Fibroblast of villous mesenchyme (primary cell): ENCODE data around the gene ESRRA. TPM values are rescaled to one million over a fixed set of nuclear protein-coding genes. Genes with fewer than 3 reads are reported as not detected.
A peak's percentile ranks its signal among the peaks of the same experiment; 100 is the strongest.

Source experiments
- DNase-seq: peaks from one replicate; pipeline ENCODE4 v3.0.0-alpha.2; 2010; ENCODE audit warnings: low read depth
- H3K4me3 ChIP-seq: 2 replicates; pipeline ENCODE4 v1.5.1; 2011; ENCODE audit warnings: low read depth, mild to moderate bottlenecking, low read length
- total RNA-seq: library from RNA; depleted of rRNA; stranded (reverse); fragments of >200 nt; gene quantifications from 2 replicates; pipeline ENCODE4 v1.2.3, GENCODE V29; 2012
- TF ChIP-seq, protein P1 (sequence below): IDR thresholded peaks from 2 replicates; pipeline ENCODE4 v1.5.1; 2012; ENCODE audit warnings: low read depth, mild to moderate bottlenecking, low read length; ENCODE audit not compliant: insufficient read depth

The ESRRA gene
- total RNA-seq, 1 donor: 23.3 TPM

DNA sequence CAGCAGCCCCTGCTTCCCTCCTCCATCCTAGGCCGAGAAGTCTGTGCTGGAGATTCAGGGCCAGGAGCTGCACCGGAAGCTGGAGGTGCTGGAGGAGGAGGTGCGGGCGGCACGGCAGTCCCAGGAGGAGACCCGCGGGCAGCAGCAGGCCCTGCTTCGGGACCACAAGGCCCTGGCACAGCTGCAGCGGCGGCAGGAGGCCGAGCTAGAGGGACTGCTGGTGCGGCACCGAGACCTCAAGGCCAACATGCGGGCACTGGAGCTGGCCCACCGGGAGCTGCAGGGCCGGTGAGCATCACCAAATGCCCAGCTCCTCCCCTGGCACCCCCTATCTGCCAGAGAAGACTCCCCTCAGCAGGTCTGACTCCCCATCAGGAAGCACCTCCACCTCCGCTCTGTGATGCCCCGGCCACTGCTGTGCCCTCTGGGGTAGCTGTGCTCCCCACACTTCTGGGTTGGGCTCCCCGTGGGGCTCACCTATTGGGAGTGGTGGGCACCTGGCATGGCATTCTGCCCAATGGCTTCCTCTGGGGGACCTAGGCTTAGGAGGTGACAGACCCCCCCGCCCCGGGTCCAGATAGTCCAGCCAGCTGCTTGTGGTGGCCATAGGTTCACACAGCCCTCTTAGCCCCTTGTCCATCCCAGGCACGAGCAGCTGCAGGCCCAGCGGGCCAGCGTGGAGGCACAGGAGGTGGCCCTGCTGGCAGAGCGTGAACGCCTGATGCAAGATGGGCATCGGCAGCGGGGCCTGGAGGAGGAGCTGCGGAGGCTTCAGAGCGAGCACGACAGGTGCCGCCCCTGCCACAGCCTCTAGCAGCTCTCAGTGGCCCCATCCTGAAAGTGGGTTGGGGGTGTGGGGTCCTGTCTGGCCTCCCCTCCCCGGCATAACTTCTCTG lies 47.0 kb downstream of the ESRRA start:
- no peak overlapping the region for H3K4me3 ChIP-seq
- DNase-seq: no peak

DNA sequence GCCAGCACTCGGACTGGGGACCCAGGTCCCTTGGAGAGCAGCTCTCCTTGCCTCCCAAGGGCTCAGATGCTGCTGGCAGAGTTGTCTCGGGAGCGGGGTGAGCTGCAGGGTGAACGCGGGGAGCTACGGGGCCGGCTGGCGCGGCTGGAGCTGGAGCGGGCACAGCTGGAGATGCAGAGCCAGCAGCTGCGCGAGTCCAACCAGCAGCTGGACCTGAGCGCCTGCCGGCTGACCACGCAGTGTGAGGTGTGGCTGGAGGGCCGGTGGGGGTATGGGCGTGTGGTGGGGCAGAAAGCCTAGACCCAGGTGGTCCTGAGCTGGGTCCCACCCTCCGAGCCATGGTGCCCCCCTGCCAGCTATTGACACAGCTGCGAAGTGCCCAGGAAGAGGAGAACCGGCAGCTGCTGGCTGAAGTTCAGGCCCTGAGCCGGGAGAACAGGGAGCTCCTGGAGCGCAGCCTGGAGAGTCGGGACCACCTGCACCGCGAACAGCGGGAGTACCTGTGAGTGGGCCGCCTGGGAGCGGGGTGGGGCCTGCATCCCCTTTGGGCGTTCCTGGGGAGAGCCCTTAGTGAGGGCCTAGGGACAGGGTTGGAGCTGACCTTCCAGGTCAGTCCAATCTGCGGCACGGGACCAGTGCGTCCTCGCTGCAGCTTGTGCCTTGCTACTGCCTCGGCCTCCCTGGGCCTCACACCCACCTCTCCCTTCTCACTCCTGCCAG lies 47.8 kb downstream of the ESRRA start:
- TF ChIP-seq, protein P1, sequence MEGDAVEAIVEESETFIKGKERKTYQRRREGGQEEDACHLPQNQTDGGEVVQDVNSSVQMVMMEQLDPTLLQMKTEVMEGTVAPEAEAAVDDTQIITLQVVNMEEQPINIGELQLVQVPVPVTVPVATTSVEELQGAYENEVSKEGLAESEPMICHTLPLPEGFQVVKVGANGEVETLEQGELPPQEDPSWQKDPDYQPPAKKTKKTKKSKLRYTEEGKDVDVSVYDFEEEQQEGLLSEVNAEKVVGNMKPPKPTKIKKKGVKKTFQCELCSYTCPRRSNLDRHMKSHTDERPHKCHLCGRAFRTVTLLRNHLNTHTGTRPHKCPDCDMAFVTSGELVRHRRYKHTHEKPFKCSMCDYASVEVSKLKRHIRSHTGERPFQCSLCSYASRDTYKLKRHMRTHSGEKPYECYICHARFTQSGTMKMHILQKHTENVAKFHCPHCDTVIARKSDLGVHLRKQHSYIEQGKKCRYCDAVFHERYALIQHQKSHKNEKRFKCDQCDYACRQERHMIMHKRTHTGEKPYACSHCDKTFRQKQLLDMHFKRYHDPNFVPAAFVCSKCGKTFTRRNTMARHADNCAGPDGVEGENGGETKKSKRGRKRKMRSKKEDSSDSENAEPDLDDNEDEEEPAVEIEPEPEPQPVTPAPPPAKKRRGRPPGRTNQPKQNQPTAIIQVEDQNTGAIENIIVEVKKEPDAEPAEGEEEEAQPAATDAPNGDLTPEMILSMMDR: no peak
- DNase-seq: no peak
- no peak overlapping the region for H3K4me3 ChIP-seq

More for the DNA sequence above, 47.0 kb downstream of the ESRRA start:
- TF ChIP-seq, protein P1: no peak

DNA sequence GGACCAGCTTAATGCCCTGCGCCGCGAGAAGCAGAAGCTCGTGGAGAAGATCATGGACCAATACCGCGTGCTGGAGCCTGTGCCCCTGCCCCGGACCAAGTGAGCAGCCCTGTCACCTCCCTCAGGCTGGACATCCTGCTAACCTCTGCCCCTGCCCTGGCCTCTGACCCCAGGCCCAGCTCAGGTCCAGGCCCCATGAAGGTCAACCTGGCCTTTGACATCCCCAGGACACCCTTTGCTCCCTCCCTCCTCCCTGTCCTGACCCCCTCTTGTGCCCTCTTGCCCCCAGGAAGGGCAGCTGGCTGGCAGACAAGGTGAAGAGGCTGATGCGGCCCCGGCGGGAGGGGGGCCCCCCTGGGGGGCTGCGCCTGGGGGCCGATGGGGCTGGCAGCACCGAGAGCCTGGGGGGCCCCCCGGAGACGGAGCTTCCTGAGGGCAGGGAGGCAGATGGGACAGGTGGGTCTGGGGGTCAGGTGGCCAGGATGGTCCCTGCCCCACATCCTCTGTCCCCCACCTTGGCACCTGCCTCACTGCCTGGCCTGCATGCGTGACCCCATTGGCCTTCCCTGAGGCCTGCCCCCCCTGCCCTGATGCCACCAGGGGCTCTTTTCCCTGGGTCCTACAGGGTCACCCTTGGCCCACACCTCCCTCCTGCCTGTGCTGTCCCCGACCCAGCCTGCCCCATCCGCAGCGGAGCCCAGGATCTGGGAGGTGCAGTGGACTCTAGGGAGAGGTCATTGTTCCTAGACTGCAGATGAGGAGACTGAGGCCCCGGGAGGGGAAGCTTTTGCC lies 48.6 kb downstream of the ESRRA start:
- no peak overlapping the region for H3K4me3 ChIP-seq
- TF ChIP-seq, protein P1: no peak
- DNase-seq: no peak

DNA sequence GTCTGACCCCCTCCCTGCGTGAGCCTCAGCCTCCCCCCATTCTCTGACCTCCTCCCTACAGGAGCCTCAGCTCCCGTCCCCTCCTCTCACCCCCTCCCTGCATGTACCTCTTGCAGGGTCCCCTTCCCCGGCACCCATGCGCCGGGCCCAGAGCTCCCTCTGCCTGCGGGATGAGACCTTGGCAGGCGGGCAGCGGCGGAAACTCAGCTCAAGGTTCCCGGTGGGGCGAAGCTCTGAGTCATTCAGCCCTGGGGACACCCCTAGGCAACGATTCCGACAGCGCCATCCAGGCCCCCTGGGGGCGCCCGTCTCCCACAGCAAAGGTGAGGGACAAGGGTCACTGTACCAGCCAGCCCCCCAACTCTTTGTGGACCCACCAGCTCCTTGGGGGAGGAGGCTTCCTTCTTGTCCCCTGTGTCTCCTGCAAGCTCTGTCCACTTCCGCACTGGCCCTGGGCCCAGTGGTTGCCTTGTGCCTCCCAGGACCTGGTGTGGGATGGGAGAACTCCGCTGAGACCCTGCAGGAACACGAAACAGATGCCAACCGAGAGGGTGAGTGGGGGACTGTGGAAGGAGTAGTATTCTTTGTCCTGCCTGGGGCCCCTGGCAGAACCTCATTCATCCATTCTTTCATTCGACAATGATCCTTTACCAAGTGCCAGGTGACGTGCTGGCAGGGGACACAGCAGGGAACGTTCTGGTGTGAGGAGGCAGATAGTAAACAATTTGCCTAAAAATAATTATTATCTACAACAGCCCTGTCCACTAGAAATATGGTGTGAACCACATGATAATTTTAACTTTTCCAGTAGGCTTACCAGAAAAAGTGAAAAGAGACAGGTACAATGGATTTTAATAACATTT lies 50.0 kb downstream of the ESRRA start:
- TF ChIP-seq, protein P1: peak; percentile 91
- peak overlapping the region; percentile 48 for H3K4me3 ChIP-seq
- DNase-seq: peak; percentile 83

DNA sequence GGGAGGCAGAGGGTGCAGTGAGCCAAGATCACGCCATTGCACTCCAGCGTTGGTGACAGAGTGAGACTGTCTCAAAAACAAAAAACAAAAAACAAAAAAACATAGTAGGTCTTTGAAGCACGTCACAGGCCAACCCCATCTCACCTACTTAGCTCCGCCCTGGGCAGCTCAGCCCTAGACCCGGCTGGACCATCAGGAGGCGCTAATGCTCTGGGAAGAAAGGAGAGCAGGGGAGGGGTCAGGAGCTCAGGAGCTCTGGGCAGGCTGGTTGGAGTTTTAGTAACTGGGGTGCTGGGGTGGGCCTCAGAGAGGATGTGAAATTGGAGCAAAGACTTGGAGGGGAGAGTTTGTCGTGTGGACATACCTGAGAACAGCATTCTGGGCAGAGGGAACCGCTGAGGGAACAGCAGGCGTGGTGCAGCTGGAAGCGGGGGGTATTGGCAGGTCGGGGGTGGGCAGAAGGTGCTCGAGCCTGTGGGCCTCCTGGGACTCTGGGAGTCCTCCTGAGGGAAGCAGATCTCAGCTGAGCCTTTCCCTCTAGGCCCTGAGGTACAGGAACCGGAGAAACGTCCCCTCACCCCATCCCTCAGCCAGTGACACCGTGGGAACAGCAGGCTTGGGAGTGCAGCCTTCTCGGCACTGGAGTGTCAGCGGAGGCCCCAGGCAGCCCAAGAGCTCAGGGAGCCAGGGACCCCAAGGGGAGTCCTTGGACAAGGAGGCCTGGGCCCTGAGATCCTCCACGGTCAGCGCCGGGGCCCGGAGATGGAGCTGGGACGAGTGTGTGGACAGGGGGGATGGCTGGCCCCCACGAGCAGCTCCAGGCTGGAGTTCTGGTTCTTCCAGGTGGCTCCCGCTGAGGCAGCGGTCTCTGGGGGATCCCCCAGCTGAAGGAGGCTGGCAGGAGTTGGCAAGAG lies 51.4 kb downstream of the ESRRA start:
- H3K4me3 ChIP-seq: no peak overlapping the region
- TF ChIP-seq, protein P1: peak; percentile 52
- DNase-seq: peak; percentile 43
